ENCODE data around the gene SLC47A2.

DNA sequence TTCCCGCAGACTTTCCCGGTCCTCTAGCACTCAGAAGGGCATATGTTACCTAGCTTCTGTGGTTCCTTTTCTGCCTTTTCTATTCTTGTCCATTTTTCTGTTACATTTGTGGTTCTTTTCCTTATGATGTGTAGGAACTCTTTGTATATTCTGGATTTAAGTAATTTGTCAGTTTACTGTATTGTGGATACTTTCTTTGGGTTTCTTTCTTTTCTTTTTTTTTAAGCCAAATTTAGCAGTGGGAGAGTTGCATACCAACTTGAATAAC lies 67.2 kb downstream of the SLC47A2 start:
- TF ChIP-seq EZH2 (IDR thresholded peaks at IDR 0.05; ENCODE audit: insufficient read depth, poor library complexity, severe bottlenecking) (no peak), EZH2phosphoT487 (IDR thresholded peaks at IDR 0.05; ENCODE audit: insufficient read depth, low read depth) (no peak)
